A549 (cell line): ENCODE data around the gene KIZ. TPM values are rescaled to one million over a fixed set of nuclear protein-coding genes. Genes with fewer than 3 reads are reported as not detected.

Source experiments
- ATAC-seq, 2 experiments: fragments of 200-7000 bp in 1 of 2; fragments of >200 bp in 1 of 2; cut with Nextera tagmentation in 1 of 2; cut with Tn5 transposase in 1 of 2; 3 replicates each; pipeline versions ENCODE4 v1.8.0 to v1.9.1; 2018 to 2020; ENCODE audit warnings: mild to moderate bottlenecking in 1 of 2, moderate library complexity in 1 of 2
- CTCF ChIA-PET: fragments of 300-600 bp; sonication (Branson Sonifier 250); formaldehyde crosslinking; extraction: SDS; loops from one replicate; lab custom pipeline; 2021; ENCODE audit warnings: antibody characterized with exemption, inconsistent platforms; lab: Yijun Ruan, JAX
- POLR2A ChIA-PET: fragments of 350-600 bp; formaldehyde crosslinking; extraction: SDS; loops from one replicate; lab custom pipeline; 2021; ENCODE audit warnings: antibody characterized with exemption, inconsistent platforms; lab: Yijun Ruan, JAX
- DNase-seq, 2 experiments: peaks; one replicate each; pipeline versions ENCODE4 v3.0.0 to v3.0.0-alpha.2; 2011 to 2016; ENCODE audit warnings: low read depth in 1 of 2, low spot score in 1 of 2
- FAIRE-seq: peaks from 2 replicates; lab custom pipeline; 2011; peaks lifted over from hg19 to GRCh38; lab: Jason Lieb, UNC
- H3K27ac ChIP-seq, 2 experiments: fragments of >200 bp; sonication (Bioruptor Twin); formaldehyde crosslinking; 3 replicates each; pipeline ENCODE4 v1.5.1; 2016 to 2017
- H3K4me1 ChIP-seq: fragments of >200 bp; sonication (Bioruptor Twin); formaldehyde crosslinking; 3 replicates; pipeline ENCODE4 v1.6.1; 2016
- H3K4me2 ChIP-seq: fragments of >200 bp; sonication (Bioruptor Twin); formaldehyde crosslinking; 3 replicates; pipeline ENCODE4 v1.6.1; 2016
- H3K4me3 ChIP-seq: fragments of >200 bp; sonication (Bioruptor Twin); formaldehyde crosslinking; 3 replicates; pipeline ENCODE4 v1.5.1; 2016
- H3K9me3 ChIP-seq: fragments of >200 bp; sonication (Bioruptor Twin); formaldehyde crosslinking; 3 replicates; pipeline ENCODE4 v1.6.1; 2016
- BHLHE40 ChIP-seq: IDR thresholded peaks from 2 replicates; pipeline ENCODE4 v1.6.1; 2012; ENCODE audit warnings: low read depth, low read length, inconsistent platforms
- CEBPB ChIP-seq, 2 experiments: fragments of >200 bp in 1 of 2; sonication (Bioruptor Twin) in 1 of 2; formaldehyde crosslinking in 1 of 2; IDR thresholded peaks; 2 replicates each; pipeline ENCODE4 v1.6.1; 2012 to 2016
- FOSL2 ChIP-seq, 2 experiments: fragments of 450-650 bp in 1 of 2; fragments of >200 bp in 1 of 2; sonication (Bioruptor Twin) in 1 of 2; formaldehyde crosslinking; IDR thresholded peaks; 2 replicates each; pipeline versions ENCODE4 v1.5.0 to v1.6.1; 2016 to 2020; ENCODE audit warnings: mild to moderate bottlenecking in 1 of 2, moderate library complexity in 1 of 2
- JUNB ChIP-seq: fragments of >200 bp; sonication (Bioruptor Twin); formaldehyde crosslinking; IDR thresholded peaks from 2 replicates; pipeline ENCODE4 v1.6.1; 2016
- KDM1A ChIP-seq: fragments of 200-600 bp; sonication (generic); IDR thresholded peaks from 2 replicates; pipeline ENCODE4 v1.6.1; 2016; ENCODE audit warnings: low read depth, mild to moderate bottlenecking
- MYC ChIP-seq: IDR thresholded peaks from 2 replicates; pipeline ENCODE4 v1.6.1; 2012; ENCODE audit warnings: mild to moderate bottlenecking, inconsistent platforms, low read length, improper control_type of control experiment, borderline replicate concordance
- POLR2A ChIP-seq: IDR thresholded peaks from 2 replicates; pipeline ENCODE4 v1.6.1; 2012; ENCODE audit warnings: mild to moderate bottlenecking, low read length
- POLR2AphosphoS2 ChIP-seq: conservative IDR thresholded peaks from 2 replicates; pipeline ENCODE4 v1.6.1; 2012; ENCODE audit warnings: low read length, improper control_type of control experiment, inconsistent platforms
- RFX5 ChIP-seq: fragments of 450-650 bp; IDR thresholded peaks from 2 replicates; pipeline ENCODE4 v1.7.1; 2014; ENCODE audit warnings: antibody characterized with exemption, mild to moderate bottlenecking, moderate library complexity
- SMC3 ChIP-seq: fragments of >200 bp; sonication (Bioruptor Twin); formaldehyde crosslinking; IDR thresholded peaks from 3 replicates; pipeline ENCODE4 v1.6.1; 2018; ENCODE audit warnings: inconsistent platforms
- SREBF2 ChIP-seq: fragments of 450-650 bp; IDR thresholded peaks from 2 replicates; pipeline ENCODE4 v1.6.1; 2014; ENCODE audit warnings: mild to moderate bottlenecking, moderate library complexity
- WGBS: methylation state at CpG from one replicate; pipeline ENCODE4 v1.1.6; 2017; ENCODE audit errors: missing lambda C conversion rate; 5-methylcytosine and 5-hydroxymethylcytosine counted together
- polyA plus RNA-seq, 4 experiments: library from polyadenylated mRNA; depleted of rRNA in 3 of 4; stranded (reverse); fragments of >200 nt; fragmentation: RNase III in 1 of 4; extraction: RNeasy Plus Mini Kit Qiagen cat#74134 plus additional on column Dnase treatment in 1 of 4; gene quantifications; 2 replicates in 3 of 4; 3 replicates in 1 of 4; pipeline ENCODE4 v1.2.3, GENCODE V29; 2011 to 2017
- TF ChIP-seq, protein P1 (sequence below): fragments of 200-600 bp; sonication (generic); IDR thresholded peaks from 2 replicates; pipeline ENCODE4 v1.6.1; 2016; ENCODE audit warnings: antibody characterized with exemption, mild to moderate bottlenecking, moderate library complexity
- TF ChIP-seq, protein P2 (sequence below): fragments of >200 bp; sonication (Bioruptor Twin); formaldehyde crosslinking; IDR thresholded peaks from 3 replicates; pipeline ENCODE4 v1.5.1; 2016

Gene KIZ
- polyA plus RNA-seq, 2 of the 4 experiments (the other 2 are of a cell fraction) = 6.3 to 19.1 TPM

- no peak overlapping the region for H3K4me2 ChIP-seq
- ATAC-seq (no peak), DNase-seq (no peak), FAIRE-seq (no peak)
- ChIA-PET POLR2A (no interaction called here), CTCF (interaction anchor here (0.7 to 4.4 kb wide), 2 partner anchors 55 kb away, joined by 3 to 20 read pairs; no protein-coding TSS in a partner anchor)
- H3K4me3 ChIP-seq = no peak overlapping the region
- 71% methylated on average over 6 of the region's 6 CpGs for WGBS
- no peak overlapping the region for H3K27ac ChIP-seq
- no peak for TF ChIP-seq KDM1A
- TF ChIP-seq, protein P1, sequence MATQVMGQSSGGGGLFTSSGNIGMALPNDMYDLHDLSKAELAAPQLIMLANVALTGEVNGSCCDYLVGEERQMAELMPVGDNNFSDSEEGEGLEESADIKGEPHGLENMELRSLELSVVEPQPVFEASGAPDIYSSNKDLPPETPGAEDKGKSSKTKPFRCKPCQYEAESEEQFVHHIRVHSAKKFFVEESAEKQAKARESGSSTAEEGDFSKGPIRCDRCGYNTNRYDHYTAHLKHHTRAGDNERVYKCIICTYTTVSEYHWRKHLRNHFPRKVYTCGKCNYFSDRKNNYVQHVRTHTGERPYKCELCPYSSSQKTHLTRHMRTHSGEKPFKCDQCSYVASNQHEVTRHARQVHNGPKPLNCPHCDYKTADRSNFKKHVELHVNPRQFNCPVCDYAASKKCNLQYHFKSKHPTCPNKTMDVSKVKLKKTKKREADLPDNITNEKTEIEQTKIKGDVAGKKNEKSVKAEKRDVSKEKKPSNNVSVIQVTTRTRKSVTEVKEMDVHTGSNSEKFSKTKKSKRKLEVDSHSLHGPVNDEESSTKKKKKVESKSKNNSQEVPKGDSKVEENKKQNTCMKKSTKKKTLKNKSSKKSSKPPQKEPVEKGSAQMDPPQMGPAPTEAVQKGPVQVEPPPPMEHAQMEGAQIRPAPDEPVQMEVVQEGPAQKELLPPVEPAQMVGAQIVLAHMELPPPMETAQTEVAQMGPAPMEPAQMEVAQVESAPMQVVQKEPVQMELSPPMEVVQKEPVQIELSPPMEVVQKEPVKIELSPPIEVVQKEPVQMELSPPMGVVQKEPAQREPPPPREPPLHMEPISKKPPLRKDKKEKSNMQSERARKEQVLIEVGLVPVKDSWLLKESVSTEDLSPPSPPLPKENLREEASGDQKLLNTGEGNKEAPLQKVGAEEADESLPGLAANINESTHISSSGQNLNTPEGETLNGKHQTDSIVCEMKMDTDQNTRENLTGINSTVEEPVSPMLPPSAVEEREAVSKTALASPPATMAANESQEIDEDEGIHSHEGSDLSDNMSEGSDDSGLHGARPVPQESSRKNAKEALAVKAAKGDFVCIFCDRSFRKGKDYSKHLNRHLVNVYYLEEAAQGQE = no peak
- no peak for TF ChIP-seq SREBF2
- peaks cover 32% of the 10 kb centered on the region for H3K4me1 ChIP-seq
- H3K9me3 ChIP-seq = peaks cover 14% of the 10 kb centered on the region; the same call in 2 of the 3 replicates
Measured at GRCh38 chr20:21180248-21180647, 54.4 kb downstream of the KIZ start.

DNA sequence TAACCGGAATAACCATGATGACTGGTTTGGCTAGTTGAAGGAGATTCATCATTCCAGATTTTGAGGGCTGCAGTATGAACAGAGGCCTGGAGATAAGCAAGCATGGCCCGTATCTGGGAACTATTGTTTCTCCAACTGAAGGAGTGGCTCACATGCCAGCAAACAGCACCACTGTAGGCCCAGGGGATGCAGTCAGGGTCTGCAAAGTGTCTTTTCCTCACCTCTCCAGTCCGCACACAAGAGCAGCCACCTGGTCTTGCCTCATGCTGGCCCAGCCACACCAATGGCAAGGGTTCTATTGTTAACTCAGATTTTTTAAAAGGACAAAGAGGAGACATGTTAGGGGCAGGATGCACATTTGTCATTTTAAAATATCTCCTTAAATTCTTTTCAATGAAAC lies 55.1 kb downstream of the KIZ start:
- ATAC-seq = no peak
- TF ChIP-seq POLR2AphosphoS2 (no peak), POLR2A (no peak), SREBF2 (no peak), RFX5 (no peak), MYC (no peak), SMC3 (no peak)
- TF ChIP-seq, protein P2, sequence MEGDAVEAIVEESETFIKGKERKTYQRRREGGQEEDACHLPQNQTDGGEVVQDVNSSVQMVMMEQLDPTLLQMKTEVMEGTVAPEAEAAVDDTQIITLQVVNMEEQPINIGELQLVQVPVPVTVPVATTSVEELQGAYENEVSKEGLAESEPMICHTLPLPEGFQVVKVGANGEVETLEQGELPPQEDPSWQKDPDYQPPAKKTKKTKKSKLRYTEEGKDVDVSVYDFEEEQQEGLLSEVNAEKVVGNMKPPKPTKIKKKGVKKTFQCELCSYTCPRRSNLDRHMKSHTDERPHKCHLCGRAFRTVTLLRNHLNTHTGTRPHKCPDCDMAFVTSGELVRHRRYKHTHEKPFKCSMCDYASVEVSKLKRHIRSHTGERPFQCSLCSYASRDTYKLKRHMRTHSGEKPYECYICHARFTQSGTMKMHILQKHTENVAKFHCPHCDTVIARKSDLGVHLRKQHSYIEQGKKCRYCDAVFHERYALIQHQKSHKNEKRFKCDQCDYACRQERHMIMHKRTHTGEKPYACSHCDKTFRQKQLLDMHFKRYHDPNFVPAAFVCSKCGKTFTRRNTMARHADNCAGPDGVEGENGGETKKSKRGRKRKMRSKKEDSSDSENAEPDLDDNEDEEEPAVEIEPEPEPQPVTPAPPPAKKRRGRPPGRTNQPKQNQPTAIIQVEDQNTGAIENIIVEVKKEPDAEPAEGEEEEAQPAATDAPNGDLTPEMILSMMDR = no peak
- CTCF ChIA-PET = interaction anchor here (2.2 to 4.4 kb wide), 2 partner anchors 54 to 324 kb away, joined by 5 to 20 read pairs; no protein-coding TSS in a partner anchor
- Histone ChIP-seq H3K4me2 (no peak overlapping the region), H3K27ac (no peak overlapping the region), H3K9me3 (peaks cover 14% of the 10 kb centered on the region; the same call in 2 of the 3 replicates), H3K4me1 (peaks cover 32% of the 10 kb centered on the region), H3K4me3 (no peak overlapping the region)
- no peak for FAIRE-seq
- DNase-seq = no peak
- POLR2A ChIA-PET = no interaction called here
- WGBS = 85% methylated on average over 3 of the region's 3 CpGs

DNA sequence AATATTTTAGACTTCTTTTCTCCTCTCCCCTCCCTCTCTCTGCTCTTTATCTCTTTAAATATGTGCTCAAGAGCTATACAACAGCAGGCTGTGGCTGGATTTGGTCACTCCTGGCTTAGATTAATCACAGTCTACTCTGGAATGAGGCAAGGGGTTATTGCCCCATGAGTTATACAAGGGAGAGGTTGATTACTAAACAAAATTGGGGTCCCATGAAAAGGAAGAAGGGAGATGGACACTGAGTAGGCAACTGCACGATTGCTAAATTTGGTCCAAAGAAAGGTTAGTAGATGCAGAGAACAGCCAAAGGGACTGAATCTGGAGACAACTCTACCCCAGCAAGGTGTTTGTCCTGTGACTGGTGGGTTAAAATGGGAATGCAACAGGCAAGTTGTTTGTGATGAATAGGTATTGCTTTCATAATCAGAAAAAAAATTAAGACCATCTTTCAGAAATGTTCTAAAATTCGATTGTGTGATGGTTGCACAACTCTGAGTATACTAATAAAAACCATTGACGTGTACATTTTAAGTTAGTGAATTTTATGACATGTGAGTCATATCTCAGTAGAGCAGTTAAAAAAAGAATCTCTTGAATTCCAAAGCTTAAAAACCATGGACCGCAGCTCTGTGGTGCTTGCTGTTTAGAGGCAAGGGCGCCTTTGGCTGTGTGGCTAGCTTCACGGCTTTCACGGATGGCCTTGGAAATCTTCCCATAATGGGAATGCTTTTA lies 57.1 kb downstream of the KIZ start:
- POLR2A ChIA-PET = interaction anchor here (1.0 kb wide), 2 partner anchors 12 to 57 kb away, joined by 5 to 6 read pairs; partner anchors contain the start of gene KIZ
- H3K4me1 ChIP-seq = peaks cover 32% of the 10 kb centered on the region
- H3K4me2 ChIP-seq = peak overlapping the region; percentile 54
- ATAC-seq = peak; percentile 85 to 88
- peak overlapping the region; percentile 16 to 66; a peak in 4 of 6 replicates for H3K27ac ChIP-seq
- peak; percentile 65 for FAIRE-seq
- WGBS = 48% methylated on average over 7 of the region's 7 CpGs
- H3K4me3 ChIP-seq = no peak overlapping the region
- peaks cover 2% of the 10 kb centered on the region; the same call in 2 of the 3 replicates for H3K9me3 ChIP-seq
- CTCF ChIA-PET = interaction anchor here (0.7 to 4.4 kb wide), 5 partner anchors 17 to 322 kb away, joined by 3 to 20 read pairs (median 5); partner anchors contain the start of gene KIZ
- peak in 1 of 2 experiments; percentile 47 for DNase-seq
- TF ChIP-seq JUNB = peak; percentile 64; the same call in 1 of the 2 replicates
- peak; percentile 89 to 92 for TF ChIP-seq CEBPB (IDR thresholded peaks at IDR 0.05)
- 0 out of 2 replicates have a peak, but pooled peaks have one; percentile 23 for TF ChIP-seq FOSL2 (IDR thresholded peaks at IDR 0.05)
- peak; percentile 58 for TF ChIP-seq FOSL2 (CRISPR knock-in tag; IDR thresholded peaks at IDR 0.05)
- no peak for TF ChIP-seq BHLHE40
- TF ChIP-seq, all 56 proteins: peak for 3
